ENCODE measurements around the gene YY1.
A peak's percentile ranks its signal among the peaks of the same experiment; 100 is the strongest.

The YY1 gene

GRCh38 chr14:100222224-100223093 is 16.5 kb upstream of the YY1 start:
- Histone ChIP-seq H2AFZ (ENCODE audit: low read depth, low read length) (peak overlapping the region; percentile 73), H3K4me1 (ENCODE audit: insufficient read depth, low read length) (peaks cover 55% of the 10 kb centered on the region), H3K27me3 (ENCODE audit: insufficient read depth, low read length, poor library complexity) (no peaks in the 10 kb centered on the region), H4K20me1 (ENCODE audit: insufficient read depth, low read length) (peaks cover 21% of the 10 kb centered on the region; the same call in 1 of the 2 replicates), H3K36me3 (ENCODE audit: insufficient read depth, low read length) (peaks cover 5% of the 10 kb centered on the region; the same call in 1 of the 2 replicates), H3K9ac (ENCODE audit: low read depth, low read length) (peak overlapping the region; percentile 59), H3K4me2 (ENCODE audit: insufficient read depth, low read length) (peak overlapping the region; percentile 73), H3K4me3 (ENCODE audit: low read depth in 1 of 2, low read length in 2 of 2) (peak overlapping the region; percentile 31 to 60; a peak in 3 of 4 replicates), H3K9me3 (ENCODE audit: insufficient read depth, low read length, severe bottlenecking) (no peaks in the 10 kb centered on the region), H3K27ac (ENCODE audit: low read length) (peak overlapping the region; percentile 83), H3K79me2 (ENCODE audit: insufficient read depth, low read length) (peaks cover 93% of the 10 kb centered on the region)
- no peak for DNase-seq
- TF ChIP-seq EZH2 (IDR thresholded peaks at IDR 0.05; ENCODE audit: borderline replicate concordance, low read depth, low read length, severe bottlenecking) (no peak), CTCF (IDR thresholded peaks at IDR 0.05; ENCODE audit: borderline replicate concordance, extremely low read depth, low read length, poor library complexity, severe bottlenecking) (no peak)
- ATAC-seq (ENCODE audit: insufficient read depth, low read depth): no peak; the same call in 2 of the 3 replicates

DNA sequence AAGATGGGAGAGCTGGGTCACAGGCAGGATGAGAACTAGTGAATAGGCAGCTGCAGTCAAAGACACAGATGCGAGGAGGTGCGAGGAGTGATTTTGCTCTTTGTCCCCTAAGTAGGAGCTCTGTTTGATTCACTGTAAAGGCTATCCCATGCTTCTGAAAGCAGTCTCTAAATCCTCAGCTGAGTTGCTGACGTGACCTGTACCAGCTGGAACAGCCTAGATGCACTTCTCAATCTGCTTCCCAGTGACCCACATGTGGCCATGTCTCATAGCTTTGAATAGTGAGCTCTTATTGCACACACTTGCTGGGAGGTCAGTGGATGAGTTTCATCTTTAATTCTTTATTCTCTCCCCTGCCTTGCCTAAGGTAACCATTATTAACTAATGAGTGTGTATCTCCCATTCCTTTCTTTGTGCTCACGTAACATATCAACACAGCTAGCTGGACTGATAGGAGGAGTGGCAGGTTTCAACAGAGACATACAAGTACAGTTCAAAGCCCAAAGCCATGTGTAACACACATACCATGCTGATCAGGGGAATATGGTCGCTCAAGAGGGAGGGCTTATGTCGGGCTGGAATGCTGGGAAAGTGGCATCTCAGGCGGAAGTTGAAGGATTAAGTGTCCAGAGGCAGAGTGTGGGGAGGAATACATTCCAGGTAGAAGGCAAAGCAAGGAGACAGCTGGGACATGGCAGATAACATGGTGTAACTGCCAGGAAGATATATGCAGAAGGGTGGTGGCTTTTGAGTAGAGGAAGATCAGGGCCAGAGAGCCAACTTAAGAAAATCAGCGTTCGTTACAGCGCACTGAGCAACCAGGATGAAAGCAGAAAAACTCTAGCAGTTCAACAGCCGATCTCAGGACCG is 15.4 kb upstream of the YY1 start:
- Histone ChIP-seq H3K9ac (ENCODE audit: low read depth, low read length) (no peak overlapping the region), H3K36me3 (ENCODE audit: insufficient read depth, low read length) (peaks cover 13% of the 10 kb centered on the region), H3K9me3 (ENCODE audit: insufficient read depth, low read length, severe bottlenecking) (no peaks in the 10 kb centered on the region), H3K27ac (ENCODE audit: low read length) (peak overlapping the region; percentile 57), H2AFZ (ENCODE audit: low read depth, low read length) (no peak overlapping the region), H4K20me1 (ENCODE audit: insufficient read depth, low read length) (peaks cover 24% of the 10 kb centered on the region; the same call in 1 of the 2 replicates), H3K27me3 (ENCODE audit: insufficient read depth, low read length, poor library complexity) (no peaks in the 10 kb centered on the region), H3K4me2 (ENCODE audit: insufficient read depth, low read length) (peak overlapping the region; percentile 73; the same call in 1 of the 2 replicates), H3K79me2 (ENCODE audit: insufficient read depth, low read length) (peaks cover 94% of the 10 kb centered on the region), H3K4me3 (ENCODE audit: low read depth in 1 of 2, low read length in 2 of 2) (no peak overlapping the region), H3K4me1 (ENCODE audit: insufficient read depth, low read length) (peaks cover 55% of the 10 kb centered on the region)
- TF ChIP-seq EZH2 (IDR thresholded peaks at IDR 0.05; ENCODE audit: borderline replicate concordance, low read depth, low read length, severe bottlenecking) (no peak), CTCF (IDR thresholded peaks at IDR 0.05; ENCODE audit: borderline replicate concordance, extremely low read depth, low read length, poor library complexity, severe bottlenecking) (no peak)
- no peak for ATAC-seq (ENCODE audit: insufficient read depth, low read depth)
- no peak for DNase-seq

DNA sequence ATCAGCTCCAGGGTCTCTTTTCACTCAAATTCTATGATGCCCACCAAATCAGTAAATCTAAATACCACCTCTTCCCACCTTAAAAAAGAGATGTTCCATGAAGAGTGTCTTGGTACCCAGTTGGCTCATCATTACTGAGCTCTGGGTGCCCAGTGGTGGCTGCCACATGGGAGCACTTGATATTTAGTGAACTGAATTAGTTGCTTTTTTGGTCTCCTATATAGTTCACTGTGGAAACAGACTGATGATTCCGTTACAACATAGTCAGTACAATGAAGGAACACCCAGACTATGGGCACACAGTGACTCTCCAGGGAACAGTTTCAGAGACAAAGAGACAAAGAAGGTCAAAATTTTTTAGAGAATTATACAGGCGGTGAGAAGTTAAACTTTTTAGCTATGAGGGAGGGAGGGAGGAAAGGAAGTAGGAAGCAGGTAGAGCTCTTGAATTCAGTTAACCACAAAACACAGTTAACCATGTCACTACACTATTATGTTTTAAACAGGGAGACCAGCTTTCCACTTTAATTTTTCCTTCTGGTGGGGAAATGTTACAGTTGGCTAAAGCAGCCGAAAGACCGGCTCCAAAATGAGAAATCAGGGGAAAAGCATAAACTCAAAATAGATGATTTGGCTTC is 14.6 kb upstream of the YY1 start:
- TF ChIP-seq EZH2 (IDR thresholded peaks at IDR 0.05; ENCODE audit: borderline replicate concordance, low read depth, low read length, severe bottlenecking) (no peak), CTCF (IDR thresholded peaks at IDR 0.05; ENCODE audit: borderline replicate concordance, extremely low read depth, low read length, poor library complexity, severe bottlenecking) (no peak)
- no peaks in the 10 kb centered on the region for H3K27me3 ChIP-seq (ENCODE audit: insufficient read depth, low read length, poor library complexity)
- H3K79me2 ChIP-seq (ENCODE audit: insufficient read depth, low read length): peaks cover 97% of the 10 kb centered on the region
- peak overlapping the region; percentile 57 for H3K27ac ChIP-seq (ENCODE audit: low read length)
- H3K36me3 ChIP-seq (ENCODE audit: insufficient read depth, low read length): peaks cover 18% of the 10 kb centered on the region
- H3K4me1 ChIP-seq (ENCODE audit: insufficient read depth, low read length): peaks cover 55% of the 10 kb centered on the region
- H3K4me3 ChIP-seq (ENCODE audit: low read depth in 1 of 2, low read length in 2 of 2): no peak overlapping the region
- peaks cover 28% of the 10 kb centered on the region; the same call in 1 of the 2 replicates for H4K20me1 ChIP-seq (ENCODE audit: insufficient read depth, low read length)
- DNase-seq: no peak
- H3K4me2 ChIP-seq (ENCODE audit: insufficient read depth, low read length): peak overlapping the region; percentile 36
- H3K9me3 ChIP-seq (ENCODE audit: insufficient read depth, low read length, severe bottlenecking): no peaks in the 10 kb centered on the region
- ATAC-seq (ENCODE audit: insufficient read depth, low read depth): peak; percentile 23; the same call in 2 of the 3 replicates
- no peak overlapping the region for H2AFZ ChIP-seq (ENCODE audit: low read depth, low read length)
- H3K9ac ChIP-seq (ENCODE audit: low read depth, low read length): peak overlapping the region; percentile 16
